Prostate gland (tissue), 2 donors: ENCODE measurements around the gene DEDD. TPM values are rescaled to one million over a fixed set of nuclear protein-coding genes. Genes with fewer than 3 reads are reported as not detected.

ENCODE experiments used
- DNase-seq: peaks from one replicate; pipeline ENCODE4 v3.0.0-alpha.2; 2019; ENCODE audit warnings: low spot score
- H3K27ac ChIP-seq, 2 donors: fragments of 200-600 bp; sonication (generic); 2 replicates each; pipeline ENCODE4 v1.5.1; 2017 to 2019
- H3K27me3 ChIP-seq: fragments of 200-600 bp; sonication (generic); replicated peaks from 2 replicates; pipeline ENCODE4 v1.5.1; 2019; ENCODE audit not compliant: insufficient read depth
- H3K36me3 ChIP-seq, 2 donors: fragments of 200-600 bp; sonication (generic); 1 replicate in 1 of 2; 2 replicates in 1 of 2; pipeline versions ENCODE4 v1.5.1 to v1.8.1; 2017 to 2019
- H3K4me1 ChIP-seq: fragments of 200-600 bp; sonication (generic); replicated peaks from 2 replicates; pipeline ENCODE4 v1.5.1; 2019
- H3K4me3 ChIP-seq, 2 donors: fragments of 200-600 bp; sonication (generic); 2 replicates each; pipeline ENCODE4 v1.5.1; 2017 to 2019
- H3K9me3 ChIP-seq: fragments of 200-600 bp; sonication (generic); 2 replicates; pipeline ENCODE4 v1.5.1; 2017
- CTCF ChIP-seq, 4 experiments: fragments of 200-600 bp in 2 of 4; fragments of 450-650 bp in 2 of 4; sonication (generic) in 2 of 4; IDR thresholded peaks; 1 replicate in 3 of 4; 2 replicates in 1 of 4; pipeline ENCODE4 v1.5.1; 2016 to 2019; ENCODE audit warnings: antibody characterized with exemption in 4 of 4, mild to moderate bottlenecking in 2 of 4, moderate library complexity in 2 of 4
- POLR2A ChIP-seq: fragments of 450-650 bp; IDR thresholded peaks from one replicate; pipeline ENCODE4 v1.6.1; 2016; ENCODE audit warnings: antibody characterized with exemption, mild to moderate bottlenecking
- POLR2AphosphoS5 ChIP-seq: sonication (generic); formaldehyde crosslinking; IDR thresholded peaks from one replicate; pipeline ENCODE4 v1.6.1; 2017; ENCODE audit warnings: antibody characterized with exemption
- WGBS: methylation state at CpG from one replicate; pipeline ENCODE4 v1.1.5; 2018; 5-methylcytosine and 5-hydroxymethylcytosine counted together
- intact Hi-C: fragments of 100-400 bp; cut with DNase I; formaldehyde crosslinking; loops from one replicate; pipeline ENCODE4 v1.14.2; 2022
- total RNA-seq, 2 donors: library from RNA; depleted of rRNA; stranded (reverse); fragments of >200 nt; gene quantifications; one replicate each; pipeline ENCODE4 v1.1.0, GENCODE V29; 2016

The DEDD gene
- total RNA-seq, 2 donors from 2014 or later: 30.1 to 41.5 TPM

- no peak overlapping the region for H3K27ac ChIP-seq
- peaks cover 0 to 17% of the 10 kb centered on the region in 2 donors for H3K36me3 ChIP-seq
- WGBS: 51% methylated on average over 5 of the region's 5 CpGs
Measured at GRCh38 chr1:161171191-161171590, 38.7 kb upstream of the DEDD start.

GRCh38 chr1:161168906-161169305 lies 36.4 kb upstream of the DEDD start:
- Histone ChIP-seq H3K27ac (no peak overlapping the region), H3K4me3 (no peak overlapping the region), H3K36me3 (peaks cover 0 to 17% of the 10 kb centered on the region in 2 donors), H3K4me1 (peaks cover 2% of the 10 kb centered on the region), H3K27me3 (no peaks in the 10 kb centered on the region), H3K9me3 (no peaks in the 10 kb centered on the region)
- WGBS: 93% methylated on average over 9 of the region's 9 CpGs
- DNase-seq: no peak
- intact Hi-C loops: no loop called here
- no peak for TF ChIP-seq POLR2A
- TF ChIP-seq CTCF (IDR thresholded peaks at IDR 0.05): no peak
- no peak for TF ChIP-seq POLR2AphosphoS5

More at GRCh38 chr1:161171191-161171590, 38.7 kb upstream of the DEDD start:
- no peak for DNase-seq
- Histone ChIP-seq H3K27me3 (no peaks in the 10 kb centered on the region), H3K4me3 (no peak overlapping the region), H3K4me1 (no peaks in the 10 kb centered on the region), H3K9me3 (no peaks in the 10 kb centered on the region)
- TF ChIP-seq POLR2A: no peak
- no peak for TF ChIP-seq CTCF (IDR thresholded peaks at IDR 0.05)
- no peak for TF ChIP-seq POLR2AphosphoS5
- intact Hi-C loops: no loop called here

- peak overlapping the region; percentile 89 to 90 for H3K27ac ChIP-seq
- H3K27me3 ChIP-seq: no peaks in the 10 kb centered on the region
- peaks cover 0 to 15% of the 10 kb centered on the region in 2 donors for H3K36me3 ChIP-seq
- H3K4me1 ChIP-seq: peaks cover 2% of the 10 kb centered on the region
- DNase-seq: no peak
- no peaks in the 10 kb centered on the region for H3K9me3 ChIP-seq
- intact Hi-C loops: no loop called here
- 4% methylated on average over 33 of the region's 33 CpGs for WGBS
- H3K4me3 ChIP-seq: peak overlapping the region; percentile 53 to 61
- TF ChIP-seq POLR2A (no peak), CTCF (IDR thresholded peaks at IDR 0.05) (no peak)
Measured at GRCh38 chr1:161166669-161167548, 34.4 kb upstream of the DEDD start.

GRCh38 chr1:161165742-161166668 lies 33.5 kb upstream of the DEDD start, which contains the start of gene PPOX:
Gene PPOX (plus strand): TSS chr1:161166426. CDS start chr1:161166848, 422 bp downstream.
- intact Hi-C loops: no loop called here
- peaks cover 2% of the 10 kb centered on the region for H3K4me1 ChIP-seq
- peak within 1 kb of the TSS; percentile 89 to 90 for H3K27ac ChIP-seq
- H3K4me3 ChIP-seq: peak within 1 kb of the TSS; percentile 53 to 61
- under 1% methylated on average over 54 of the region's 54 CpGs for WGBS
- H3K27me3 ChIP-seq: no peaks in the 10 kb centered on the region
- peaks cover 0 to 6% of the 10 kb centered on the region in 2 donors for H3K36me3 ChIP-seq
- DNase-seq: peak; percentile 97
- TF ChIP-seq POLR2AphosphoS5 (peak; percentile 97), CTCF (IDR thresholded peaks at IDR 0.05) (peak in 2 of 4 experiments; percentile 34 to 44), POLR2A (peak; percentile 38)
- H3K9me3 ChIP-seq: no peaks in the 10 kb centered on the region
